ENCODE measurements around the gene TTBK2.

The TTBK2 gene

DNA sequence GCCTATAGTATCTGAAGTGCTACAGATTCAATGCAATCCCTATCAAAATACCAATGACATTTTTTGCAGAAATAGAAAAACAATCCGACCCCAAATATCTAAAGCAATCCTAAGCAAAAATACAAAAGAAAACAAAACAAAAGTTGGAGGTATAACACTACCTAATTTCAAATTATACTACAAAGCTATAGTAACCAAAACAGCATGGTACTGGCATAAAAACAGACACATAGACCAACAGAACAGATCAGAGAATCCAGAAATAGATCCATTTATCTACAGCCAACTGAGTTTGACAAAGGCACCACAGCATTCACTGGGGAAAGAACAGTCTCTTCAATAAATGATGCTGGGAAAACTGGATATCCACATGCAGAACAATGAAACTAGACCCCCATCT, 159.8 kb downstream of the TTBK2 start:
- Histone ChIP-seq H3K9me2 (replicated peaks; ENCODE audit: insufficient read depth, low read length) (no peaks in the 10 kb centered on the region), H3K4me3 (ENCODE audit: low read length) (no peak overlapping the region), H3K4me1 (ENCODE audit: low read length) (no peaks in the 10 kb centered on the region), H3K4me2 (ENCODE audit: low read depth, low read length) (no peak overlapping the region), H3K9me3 (replicated peaks; ENCODE audit: insufficient read depth, low read length) (no peaks in the 10 kb centered on the region), H3K79me2 (ENCODE audit: low read length) (no peaks in the 10 kb centered on the region), H3K27me3 (replicated peaks; ENCODE audit: insufficient read depth, low read length) (no peaks in the 10 kb centered on the region), H4K20me1 (ENCODE audit: insufficient read depth, low read length) (no peaks in the 10 kb centered on the region), H3K36me3 (replicated peaks; ENCODE audit: insufficient read depth, low read length) (no peaks in the 10 kb centered on the region), H3K9ac (ENCODE audit: low read length) (no peak overlapping the region), H2AFZ (ENCODE audit: low read length) (no peak overlapping the region), H3K27ac (ENCODE audit: low read length) (no peak overlapping the region), H3F3A (ENCODE audit: insufficient read depth, low read length) (no peaks in the 10 kb centered on the region)
- DNase-seq = no peak
- TF ChIP-seq EZH2 (optimal IDR thresholded peaks at IDR 0.05; ENCODE audit: low read depth, low read length) (no peak), EZH2phosphoT487 (IDR thresholded peaks at IDR 0.05; ENCODE audit: low read length) (no peak)
- TF ChIP-seq, protein P1, sequence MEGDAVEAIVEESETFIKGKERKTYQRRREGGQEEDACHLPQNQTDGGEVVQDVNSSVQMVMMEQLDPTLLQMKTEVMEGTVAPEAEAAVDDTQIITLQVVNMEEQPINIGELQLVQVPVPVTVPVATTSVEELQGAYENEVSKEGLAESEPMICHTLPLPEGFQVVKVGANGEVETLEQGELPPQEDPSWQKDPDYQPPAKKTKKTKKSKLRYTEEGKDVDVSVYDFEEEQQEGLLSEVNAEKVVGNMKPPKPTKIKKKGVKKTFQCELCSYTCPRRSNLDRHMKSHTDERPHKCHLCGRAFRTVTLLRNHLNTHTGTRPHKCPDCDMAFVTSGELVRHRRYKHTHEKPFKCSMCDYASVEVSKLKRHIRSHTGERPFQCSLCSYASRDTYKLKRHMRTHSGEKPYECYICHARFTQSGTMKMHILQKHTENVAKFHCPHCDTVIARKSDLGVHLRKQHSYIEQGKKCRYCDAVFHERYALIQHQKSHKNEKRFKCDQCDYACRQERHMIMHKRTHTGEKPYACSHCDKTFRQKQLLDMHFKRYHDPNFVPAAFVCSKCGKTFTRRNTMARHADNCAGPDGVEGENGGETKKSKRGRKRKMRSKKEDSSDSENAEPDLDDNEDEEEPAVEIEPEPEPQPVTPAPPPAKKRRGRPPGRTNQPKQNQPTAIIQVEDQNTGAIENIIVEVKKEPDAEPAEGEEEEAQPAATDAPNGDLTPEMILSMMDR (IDR thresholded peaks at IDR 0.05; ENCODE audit: low read length) = no peak

DNA sequence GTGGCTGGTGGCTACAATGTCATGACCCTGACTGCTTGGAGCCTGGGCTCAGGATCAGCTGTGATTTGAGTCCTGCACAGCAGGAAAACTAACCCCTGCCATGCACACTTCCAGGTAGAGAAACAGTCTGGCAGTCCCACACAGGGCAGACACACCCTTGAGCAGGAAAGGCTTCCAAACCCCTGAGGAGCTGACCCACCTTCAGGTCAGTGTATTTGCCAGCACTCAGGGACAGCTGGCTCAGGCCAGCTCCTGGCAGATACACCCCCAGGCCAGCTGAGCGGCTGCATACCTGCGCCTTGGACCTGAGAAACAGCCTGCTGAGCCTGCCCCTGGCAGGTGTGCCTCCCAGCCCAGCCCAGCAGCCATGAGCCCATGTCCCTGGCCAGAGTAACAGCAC, 161.5 kb downstream of the TTBK2 start:
- H3F3A ChIP-seq (ENCODE audit: insufficient read depth, low read length) = no peaks in the 10 kb centered on the region
- no peaks in the 10 kb centered on the region for H4K20me1 ChIP-seq (ENCODE audit: insufficient read depth, low read length)
- no peaks in the 10 kb centered on the region for H3K36me3 ChIP-seq (replicated peaks; ENCODE audit: insufficient read depth, low read length)
- TF ChIP-seq EZH2 (optimal IDR thresholded peaks at IDR 0.05; ENCODE audit: low read depth, low read length) = no peak
- TF ChIP-seq, protein P1 (IDR thresholded peaks at IDR 0.05; ENCODE audit: low read length) = no peak
- no peak for TF ChIP-seq EZH2phosphoT487 (IDR thresholded peaks at IDR 0.05; ENCODE audit: low read length)
- no peak overlapping the region for H3K27ac ChIP-seq (ENCODE audit: low read length)
- no peaks in the 10 kb centered on the region for H3K9me2 ChIP-seq (replicated peaks; ENCODE audit: insufficient read depth, low read length)
- H3K9ac ChIP-seq (ENCODE audit: low read length) = no peak overlapping the region
- no peaks in the 10 kb centered on the region for H3K27me3 ChIP-seq (replicated peaks; ENCODE audit: insufficient read depth, low read length)
- H3K4me1 ChIP-seq (ENCODE audit: low read length) = no peaks in the 10 kb centered on the region
- no peaks in the 10 kb centered on the region for H3K79me2 ChIP-seq (ENCODE audit: low read length)
- no peak overlapping the region for H2AFZ ChIP-seq (ENCODE audit: low read length)
- no peaks in the 10 kb centered on the region for H3K9me3 ChIP-seq (replicated peaks; ENCODE audit: insufficient read depth, low read length)
- DNase-seq = no peak
- no peak overlapping the region for H3K4me2 ChIP-seq (ENCODE audit: low read depth, low read length)
- H3K4me3 ChIP-seq (ENCODE audit: low read length) = no peak overlapping the region

DNA sequence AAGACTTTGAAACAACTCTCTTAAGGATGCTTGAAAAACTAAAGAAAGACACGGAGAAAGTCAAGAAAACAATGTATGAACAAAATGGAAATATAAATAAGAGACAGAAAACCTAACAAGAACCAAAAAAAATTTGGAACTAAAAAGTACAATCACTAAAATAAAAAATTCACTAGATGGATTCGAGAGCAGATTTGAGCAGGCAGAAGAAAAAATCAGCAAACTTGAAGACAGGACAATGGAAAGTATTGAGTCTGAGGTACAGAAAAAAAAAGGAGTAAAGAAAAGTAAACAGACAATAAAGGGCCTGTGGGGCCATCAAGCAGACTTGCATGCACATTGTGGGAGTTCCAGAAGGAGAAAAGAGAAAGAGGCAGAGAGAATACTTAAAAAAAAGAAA, 170.3 kb downstream of the TTBK2 start:
- no peaks in the 10 kb centered on the region for H3K9me3 ChIP-seq (replicated peaks; ENCODE audit: insufficient read depth, low read length)
- H3K79me2 ChIP-seq (ENCODE audit: low read length) = no peaks in the 10 kb centered on the region
- H3K4me3 ChIP-seq (ENCODE audit: low read length) = no peak overlapping the region
- H3K36me3 ChIP-seq (replicated peaks; ENCODE audit: insufficient read depth, low read length) = no peaks in the 10 kb centered on the region
- TF ChIP-seq EZH2 (optimal IDR thresholded peaks at IDR 0.05; ENCODE audit: low read depth, low read length) (no peak), EZH2phosphoT487 (IDR thresholded peaks at IDR 0.05; ENCODE audit: low read length) (no peak)
- TF ChIP-seq, protein P1 (IDR thresholded peaks at IDR 0.05; ENCODE audit: low read length) = no peak
- H3K9ac ChIP-seq (ENCODE audit: low read length) = no peak overlapping the region
- no peaks in the 10 kb centered on the region for H3K9me2 ChIP-seq (replicated peaks; ENCODE audit: insufficient read depth, low read length)
- no peaks in the 10 kb centered on the region for H3F3A ChIP-seq (ENCODE audit: insufficient read depth, low read length)
- no peak for DNase-seq
- H3K4me1 ChIP-seq (ENCODE audit: low read length) = no peaks in the 10 kb centered on the region
- no peak overlapping the region for H3K27ac ChIP-seq (ENCODE audit: low read length)
- no peak overlapping the region for H3K4me2 ChIP-seq (ENCODE audit: low read depth, low read length)
- no peak overlapping the region for H2AFZ ChIP-seq (ENCODE audit: low read length)
- H4K20me1 ChIP-seq (ENCODE audit: insufficient read depth, low read length) = no peaks in the 10 kb centered on the region
- no peaks in the 10 kb centered on the region for H3K27me3 ChIP-seq (replicated peaks; ENCODE audit: insufficient read depth, low read length)

All from MM.1S (cell line).